GM18951 (cell line): ENCODE measurements around the gene KAZN.

Experiments
- POLR2A ChIP-seq: IDR thresholded peaks from 4 replicates; pipeline ENCODE4 v1.6.1; 2011; ENCODE audit warnings: mild to moderate bottlenecking; ENCODE audit not compliant: insufficient read length, insufficient read depth; ENCODE audit errors: extremely low read depth
- in situ Hi-C: fragments of 300-500 bp; cut with MboI; formaldehyde crosslinking; loops from one replicate; pipeline ENCODE4 v1.12.0; 2022; ENCODE audit warnings: low sequenced_read_pairs, mixed read lengths, inconsistent platforms; ENCODE audit not compliant: unreplicated experiment

KAZN gene

GRCh38 chr1:14926818-14927575, 328.5 kb downstream of the KAZN start:
- no peak for TF ChIP-seq POLR2A
- in situ Hi-C loops = no loop called here

- in situ Hi-C loops = no loop called here
Measured at GRCh38 chr1:14928412-14928811, 329.9 kb downstream of the KAZN start.

GRCh38 chr1:14928886-14929546, 330.5 kb downstream of the KAZN start:
- in situ Hi-C loops = no loop called here
- no peak for TF ChIP-seq POLR2A

More at GRCh38 chr1:14928412-14928811, 329.9 kb downstream of the KAZN start:
- no peak for TF ChIP-seq POLR2A

GRCh38 chr1:14929547-14930246, 331.2 kb downstream of the KAZN start:
- in situ Hi-C loops = no loop called here
- no peak for TF ChIP-seq POLR2A

- in situ Hi-C loops = no loop called here
- no peak for TF ChIP-seq POLR2A
Measured at GRCh38 chr1:14930247-14930965, 331.9 kb downstream of the KAZN start.

GRCh38 chr1:14932034-14932638, 333.7 kb downstream of the KAZN start:
- no peak for TF ChIP-seq POLR2A
- in situ Hi-C loops = no loop called here

GRCh38 chr1:14934867-14935266, 336.4 kb downstream of the KAZN start:
- TF ChIP-seq POLR2A = no peak
- in situ Hi-C loops = no loop called here

GRCh38 chr1:14936815-14937214, 338.3 kb downstream of the KAZN start:
- TF ChIP-seq POLR2A = no peak
- in situ Hi-C loops = no loop called here

GRCh38 chr1:14937288-14937949, 338.9 kb downstream of the KAZN start:
- in situ Hi-C loops = no loop called here
- no peak for TF ChIP-seq POLR2A

GRCh38 chr1:14939527-14940284, 341.2 kb downstream of the KAZN start:
- no peak for TF ChIP-seq POLR2A
- in situ Hi-C loops = no loop called here

- no peak for TF ChIP-seq POLR2A
- in situ Hi-C loops = no loop called here
Measured at GRCh38 chr1:14940285-14940870, 341.9 kb downstream of the KAZN start.

GRCh38 chr1:14941864-14942263, 343.4 kb downstream of the KAZN start:
- in situ Hi-C loops = no loop called here
- no peak for TF ChIP-seq POLR2A
